HCT116 (cell line): ENCODE data around the gene SPR. TPM values are rescaled to one million over a fixed set of nuclear protein-coding genes. Genes with fewer than 3 reads are reported as not detected.

Experiments
- CEBPB ChIP-seq: IDR thresholded peaks from 2 replicates; pipeline ENCODE4 v1.6.1; 2012; ENCODE audit warnings: low read depth
- ELF1 ChIP-seq: IDR thresholded peaks from 2 replicates; pipeline ENCODE4 v1.6.1; 2012; ENCODE audit warnings: low read depth, borderline replicate concordance
- JUND ChIP-seq: IDR thresholded peaks from 2 replicates; pipeline ENCODE4 v1.6.1; 2012
- RAD21 ChIP-seq: IDR thresholded peaks from 2 replicates; pipeline ENCODE4 v1.6.1; 2012; ENCODE audit warnings: low read depth, mild to moderate bottlenecking
- SP1 ChIP-seq: IDR thresholded peaks from 2 replicates; pipeline ENCODE4 v1.6.1; 2012; ENCODE audit warnings: low read depth
- SRF ChIP-seq: IDR thresholded peaks from 2 replicates; pipeline ENCODE4 v1.6.1; 2012; ENCODE audit warnings: low read depth
- YY1 ChIP-seq: IDR thresholded peaks from 2 replicates; pipeline ENCODE4 v1.6.1; 2011; ENCODE audit warnings: low read length, low read depth, moderate library complexity, mild to moderate bottlenecking; ENCODE audit not compliant: insufficient replicate concordance; ENCODE audit errors: extremely low read depth
- total RNA-seq: library from RNA; stranded (reverse); gene quantifications from one replicate; pipeline ENCODE4 v1.2.1, GENCODE V29; 2021; ENCODE audit not compliant: unreplicated experiment
- TF ChIP-seq, protein P1 (sequence below), 3 experiments: fragments of 200-600 bp in 1 of 3; sonication (generic) in 1 of 3; IDR thresholded peaks in 2 of 3; conservative IDR thresholded peaks in 1 of 3; 2 replicates each; pipeline ENCODE4 v1.5.1; 2012 to 2017; ENCODE audit warnings: low read depth in 2 of 3, low read length in 2 of 3, antibody characterized with exemption in 1 of 3, borderline replicate concordance in 1 of 3, control low read depth in 1 of 3, mild to moderate bottlenecking in 1 of 3, mixed read lengths in 1 of 3, mixed run types in 1 of 3, moderate library complexity in 1 of 3; ENCODE audit not compliant: insufficient read depth in 1 of 3
- TF ChIP-seq, protein P2 (sequence below): IDR thresholded peaks from 2 replicates; pipeline ENCODE4 v1.6.1; 2012; ENCODE audit warnings: low read depth

Gene SPR
- total RNA-seq, 1 experiment from 2014 or later = 66.9 TPM

DNA sequence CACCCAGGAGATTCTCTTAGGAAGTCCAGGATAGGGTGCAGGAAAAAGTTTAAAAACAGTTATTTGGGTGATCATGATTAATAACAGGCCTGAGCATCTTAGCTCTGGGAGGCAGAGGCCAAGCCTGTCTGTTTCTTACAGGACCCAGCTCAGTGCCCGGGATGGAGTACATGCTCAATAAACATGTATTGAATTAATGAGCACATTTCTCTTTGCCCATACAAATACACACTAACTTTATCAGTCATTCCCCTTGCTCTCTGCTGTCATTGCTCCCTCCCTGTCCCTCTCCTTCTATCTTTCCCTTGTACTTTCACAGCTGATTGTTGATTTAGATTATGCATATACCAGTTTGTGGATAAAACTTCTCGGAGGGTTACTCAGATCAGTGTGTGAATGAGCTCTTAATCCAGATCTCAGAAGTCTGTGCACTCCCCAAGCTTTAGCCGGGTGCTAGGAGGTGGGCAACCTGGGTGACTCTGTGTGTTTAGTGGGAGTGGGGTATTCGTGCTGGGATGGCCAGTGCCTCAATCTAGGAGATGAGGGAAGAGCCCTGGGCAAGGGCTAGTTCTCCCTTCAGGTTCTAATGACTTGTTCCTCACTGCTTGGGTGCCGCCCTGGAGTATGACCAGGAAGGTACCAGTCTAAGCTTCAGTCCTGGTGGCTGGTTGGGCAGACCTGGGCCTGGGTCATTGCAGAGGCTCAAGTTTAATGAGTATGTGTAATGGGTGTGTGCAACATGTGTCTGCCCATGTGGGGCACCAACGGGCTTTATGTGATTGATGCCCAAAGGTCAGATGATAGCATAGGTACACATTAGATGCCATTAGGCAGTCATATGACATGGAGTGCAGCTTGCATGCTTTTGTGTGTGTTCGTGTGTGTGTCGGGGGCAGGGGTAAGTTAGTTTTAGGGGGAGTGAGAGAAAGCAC lies 40.7 kb downstream of the SPR start (continued):
- TF ChIP-seq, protein P1, sequence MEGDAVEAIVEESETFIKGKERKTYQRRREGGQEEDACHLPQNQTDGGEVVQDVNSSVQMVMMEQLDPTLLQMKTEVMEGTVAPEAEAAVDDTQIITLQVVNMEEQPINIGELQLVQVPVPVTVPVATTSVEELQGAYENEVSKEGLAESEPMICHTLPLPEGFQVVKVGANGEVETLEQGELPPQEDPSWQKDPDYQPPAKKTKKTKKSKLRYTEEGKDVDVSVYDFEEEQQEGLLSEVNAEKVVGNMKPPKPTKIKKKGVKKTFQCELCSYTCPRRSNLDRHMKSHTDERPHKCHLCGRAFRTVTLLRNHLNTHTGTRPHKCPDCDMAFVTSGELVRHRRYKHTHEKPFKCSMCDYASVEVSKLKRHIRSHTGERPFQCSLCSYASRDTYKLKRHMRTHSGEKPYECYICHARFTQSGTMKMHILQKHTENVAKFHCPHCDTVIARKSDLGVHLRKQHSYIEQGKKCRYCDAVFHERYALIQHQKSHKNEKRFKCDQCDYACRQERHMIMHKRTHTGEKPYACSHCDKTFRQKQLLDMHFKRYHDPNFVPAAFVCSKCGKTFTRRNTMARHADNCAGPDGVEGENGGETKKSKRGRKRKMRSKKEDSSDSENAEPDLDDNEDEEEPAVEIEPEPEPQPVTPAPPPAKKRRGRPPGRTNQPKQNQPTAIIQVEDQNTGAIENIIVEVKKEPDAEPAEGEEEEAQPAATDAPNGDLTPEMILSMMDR (IDR thresholded peaks at IDR 0.05 in 2 of 3, conservative IDR thresholded peaks at IDR 0.05 in 1 of 3; ENCODE audit: borderline replicate concordance in 1 of 3, insufficient read depth in 1 of 3, low read depth in 2 of 3, low read length in 2 of 3) = no peak
- TF ChIP-seq CEBPB (no peak), SP1 (no peak), JUND (no peak), RAD21 (no peak), YY1 (no peak), SRF (no peak), ELF1 (no peak)
- TF ChIP-seq, protein P2, sequence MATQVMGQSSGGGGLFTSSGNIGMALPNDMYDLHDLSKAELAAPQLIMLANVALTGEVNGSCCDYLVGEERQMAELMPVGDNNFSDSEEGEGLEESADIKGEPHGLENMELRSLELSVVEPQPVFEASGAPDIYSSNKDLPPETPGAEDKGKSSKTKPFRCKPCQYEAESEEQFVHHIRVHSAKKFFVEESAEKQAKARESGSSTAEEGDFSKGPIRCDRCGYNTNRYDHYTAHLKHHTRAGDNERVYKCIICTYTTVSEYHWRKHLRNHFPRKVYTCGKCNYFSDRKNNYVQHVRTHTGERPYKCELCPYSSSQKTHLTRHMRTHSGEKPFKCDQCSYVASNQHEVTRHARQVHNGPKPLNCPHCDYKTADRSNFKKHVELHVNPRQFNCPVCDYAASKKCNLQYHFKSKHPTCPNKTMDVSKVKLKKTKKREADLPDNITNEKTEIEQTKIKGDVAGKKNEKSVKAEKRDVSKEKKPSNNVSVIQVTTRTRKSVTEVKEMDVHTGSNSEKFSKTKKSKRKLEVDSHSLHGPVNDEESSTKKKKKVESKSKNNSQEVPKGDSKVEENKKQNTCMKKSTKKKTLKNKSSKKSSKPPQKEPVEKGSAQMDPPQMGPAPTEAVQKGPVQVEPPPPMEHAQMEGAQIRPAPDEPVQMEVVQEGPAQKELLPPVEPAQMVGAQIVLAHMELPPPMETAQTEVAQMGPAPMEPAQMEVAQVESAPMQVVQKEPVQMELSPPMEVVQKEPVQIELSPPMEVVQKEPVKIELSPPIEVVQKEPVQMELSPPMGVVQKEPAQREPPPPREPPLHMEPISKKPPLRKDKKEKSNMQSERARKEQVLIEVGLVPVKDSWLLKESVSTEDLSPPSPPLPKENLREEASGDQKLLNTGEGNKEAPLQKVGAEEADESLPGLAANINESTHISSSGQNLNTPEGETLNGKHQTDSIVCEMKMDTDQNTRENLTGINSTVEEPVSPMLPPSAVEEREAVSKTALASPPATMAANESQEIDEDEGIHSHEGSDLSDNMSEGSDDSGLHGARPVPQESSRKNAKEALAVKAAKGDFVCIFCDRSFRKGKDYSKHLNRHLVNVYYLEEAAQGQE = no peak
